IMR-90 (cell line): ENCODE data around the gene MAS1.

Experiments used
- CTCF ChIP-seq: conservative IDR thresholded peaks from 2 replicates; pipeline ENCODE4 v1.5.1; 2012; ENCODE audit warnings: mild to moderate bottlenecking, low read depth, low read length, improper control_type of control experiment
- ELK1 ChIP-seq: fragments of 150-350 bp; IDR thresholded peaks from 2 replicates; pipeline ENCODE4 v1.6.1; 2016; ENCODE audit warnings: low read depth, mild to moderate bottlenecking, low read length, moderate library complexity, borderline replicate concordance
- FOS ChIP-seq: fragments of 150-350 bp; IDR thresholded peaks from 2 replicates; pipeline ENCODE4 v1.6.1; 2016; ENCODE audit warnings: low read depth, low read length
- NFE2L2 ChIP-seq: fragments of 150-350 bp; IDR thresholded peaks from 2 replicates; pipeline ENCODE4 v1.6.1; 2016; ENCODE audit warnings: low read depth, mild to moderate bottlenecking, low read length
- POLR2A ChIP-seq: IDR thresholded peaks from 2 replicates; pipeline ENCODE4 v1.6.1; 2012; ENCODE audit warnings: mild to moderate bottlenecking, low read depth, low read length

- TF ChIP-seq FOS = no peak
- no peak for TF ChIP-seq CTCF
- no peak for TF ChIP-seq POLR2A
- TF ChIP-seq ELK1 = no peak
- TF ChIP-seq NFE2L2 = no peak
These were observed 44.3 kb downstream of the MAS1 start for GRCh38 chr6:159935065-159935464.
